A549 (cell line): ENCODE measurements around the gene RNF26. TPM values are rescaled to one million over a fixed set of nuclear protein-coding genes. Genes with fewer than 3 reads are reported as not detected.

Experiments
- polyA plus RNA-seq, 4 experiments: library from polyadenylated mRNA; depleted of rRNA in 3 of 4; stranded (reverse); fragments of >200 nt; fragmentation: RNase III in 1 of 4; extraction: RNeasy Plus Mini Kit Qiagen cat#74134 plus additional on column Dnase treatment in 1 of 4; gene quantifications; 2 replicates in 3 of 4; 3 replicates in 1 of 4; pipeline ENCODE4 v1.2.3, GENCODE V29; 2011 to 2017
- small RNA-seq, 6 experiments: library from RNA; depleted of rRNA; stranded (forward); fragments of <200 nt; gene quantifications; one replicate each; pipeline ENCODE3, GENCODE V24; 2012
- TF ChIP-seq, protein P1 (sequence below): fragments of 200-600 bp; sonication (generic); IDR thresholded peaks from 2 replicates; pipeline ENCODE4 v1.6.1; 2016; ENCODE audit warnings: antibody characterized with exemption, mild to moderate bottlenecking, moderate library complexity

RNF26 gene
- polyA plus RNA-seq, 2 of the 4 experiments (the other 2 are of a cell fraction), result 23.5 to 26.5 TPM

DNA sequence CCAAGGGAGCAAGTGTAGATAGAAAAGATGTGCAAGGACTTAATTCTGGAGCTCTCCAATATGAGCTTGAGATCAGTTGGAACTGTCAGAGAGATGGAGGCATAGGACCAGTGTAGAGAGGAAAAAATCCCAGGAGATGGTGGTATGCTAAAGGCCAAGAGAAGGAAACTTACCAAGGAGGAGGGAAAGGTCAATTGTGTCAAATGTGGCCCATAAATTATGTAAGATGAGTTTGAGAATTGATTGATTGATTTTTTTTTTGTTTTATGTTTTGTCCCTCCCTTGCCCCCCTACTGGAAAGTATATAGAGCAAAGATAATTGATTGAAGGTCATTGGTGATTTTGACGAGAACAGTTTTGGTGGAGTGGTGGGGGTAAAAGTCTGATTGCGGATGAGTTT lies 50.0 kb downstream of the RNF26 start (continued):
- TF ChIP-seq, protein P1, sequence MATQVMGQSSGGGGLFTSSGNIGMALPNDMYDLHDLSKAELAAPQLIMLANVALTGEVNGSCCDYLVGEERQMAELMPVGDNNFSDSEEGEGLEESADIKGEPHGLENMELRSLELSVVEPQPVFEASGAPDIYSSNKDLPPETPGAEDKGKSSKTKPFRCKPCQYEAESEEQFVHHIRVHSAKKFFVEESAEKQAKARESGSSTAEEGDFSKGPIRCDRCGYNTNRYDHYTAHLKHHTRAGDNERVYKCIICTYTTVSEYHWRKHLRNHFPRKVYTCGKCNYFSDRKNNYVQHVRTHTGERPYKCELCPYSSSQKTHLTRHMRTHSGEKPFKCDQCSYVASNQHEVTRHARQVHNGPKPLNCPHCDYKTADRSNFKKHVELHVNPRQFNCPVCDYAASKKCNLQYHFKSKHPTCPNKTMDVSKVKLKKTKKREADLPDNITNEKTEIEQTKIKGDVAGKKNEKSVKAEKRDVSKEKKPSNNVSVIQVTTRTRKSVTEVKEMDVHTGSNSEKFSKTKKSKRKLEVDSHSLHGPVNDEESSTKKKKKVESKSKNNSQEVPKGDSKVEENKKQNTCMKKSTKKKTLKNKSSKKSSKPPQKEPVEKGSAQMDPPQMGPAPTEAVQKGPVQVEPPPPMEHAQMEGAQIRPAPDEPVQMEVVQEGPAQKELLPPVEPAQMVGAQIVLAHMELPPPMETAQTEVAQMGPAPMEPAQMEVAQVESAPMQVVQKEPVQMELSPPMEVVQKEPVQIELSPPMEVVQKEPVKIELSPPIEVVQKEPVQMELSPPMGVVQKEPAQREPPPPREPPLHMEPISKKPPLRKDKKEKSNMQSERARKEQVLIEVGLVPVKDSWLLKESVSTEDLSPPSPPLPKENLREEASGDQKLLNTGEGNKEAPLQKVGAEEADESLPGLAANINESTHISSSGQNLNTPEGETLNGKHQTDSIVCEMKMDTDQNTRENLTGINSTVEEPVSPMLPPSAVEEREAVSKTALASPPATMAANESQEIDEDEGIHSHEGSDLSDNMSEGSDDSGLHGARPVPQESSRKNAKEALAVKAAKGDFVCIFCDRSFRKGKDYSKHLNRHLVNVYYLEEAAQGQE, result no peak

Small RNAs within 50 kb of the gene (small RNA-seq; reads per million reads assigned to genes)
- 0 reads per million in 6 experiments for gene RF01225
- 0 reads per million in 6 experiments for gene RNU6-262P

Other genes with a start within 250 kb of the RNF26 start
- 62.2 and 77.6 TPM in 2 replicates for gene HMBS, start 249.6 kb upstream of the RNF26 start, polyA plus RNA-seq (2011; rRNA removed)
- gene HMBS, start 249.6 kb upstream of the RNF26 start, polyA plus RNA-seq (2017; fragmentation: RNase III; extraction: RNeasy Plus Mini Kit Qiagen cat#74134 plus additional on column Dnase treatment), result 48.8 to 51.7 TPM (median 49.1 TPM) in 3 replicates
- gene DPAGT1, start 232.7 kb upstream of the RNF26 start, polyA plus RNA-seq (2011; rRNA removed), result 81.4 and 86.9 TPM in 2 replicates
- gene DPAGT1, start 232.7 kb upstream of the RNF26 start, polyA plus RNA-seq (2017; fragmentation: RNase III; extraction: RNeasy Plus Mini Kit Qiagen cat#74134 plus additional on column Dnase treatment), result 42.1 to 47.6 TPM (median 43.7 TPM) in 3 replicates
- gene C2CD2L, start 227.2 kb upstream of the RNF26 start, polyA plus RNA-seq (2011; rRNA removed), result 2.4 and 3.5 TPM in 2 replicates
- 4.1 to 4.8 TPM (median 4.2 TPM) in 3 replicates for gene C2CD2L, start 227.2 kb upstream of the RNF26 start, polyA plus RNA-seq (2017; fragmentation: RNase III; extraction: RNeasy Plus Mini Kit Qiagen cat#74134 plus additional on column Dnase treatment)
- 13.0 and 16.3 TPM in 2 replicates for gene HINFP, start 212.9 kb upstream of the RNF26 start, polyA plus RNA-seq (2011; rRNA removed)
- 10.0 to 11.7 TPM (median 10.3 TPM) in 3 replicates for gene HINFP, start 212.9 kb upstream of the RNF26 start, polyA plus RNA-seq (2017; fragmentation: RNase III; extraction: RNeasy Plus Mini Kit Qiagen cat#74134 plus additional on column Dnase treatment)
- 0.10 and 0.25 TPM in 2 replicates for gene ABCG4, start 185.5 kb upstream of the RNF26 start, polyA plus RNA-seq (2011; rRNA removed)
- 0.33 to 0.44 TPM (median 0.35 TPM) in 3 replicates for gene ABCG4, start 185.5 kb upstream of the RNF26 start, polyA plus RNA-seq (2017; fragmentation: RNase III; extraction: RNeasy Plus Mini Kit Qiagen cat#74134 plus additional on column Dnase treatment)
- gene NLRX1, start 165.8 kb upstream of the RNF26 start, polyA plus RNA-seq (2011; rRNA removed), result 8.4 and 10.4 TPM in 2 replicates
- 7.4 to 9.2 TPM (median 8.5 TPM) in 3 replicates for gene NLRX1, start 165.8 kb upstream of the RNF26 start, polyA plus RNA-seq (2017; fragmentation: RNase III; extraction: RNeasy Plus Mini Kit Qiagen cat#74134 plus additional on column Dnase treatment)
- 0.80 and 1.5 TPM in 2 replicates for gene NHERF4, start 149.1 kb upstream of the RNF26 start, polyA plus RNA-seq (2011; rRNA removed)
- gene NHERF4, start 149.1 kb upstream of the RNF26 start, polyA plus RNA-seq (2017; fragmentation: RNase III; extraction: RNeasy Plus Mini Kit Qiagen cat#74134 plus additional on column Dnase treatment), result 0.42 to 0.78 TPM (median 0.62 TPM) in 3 replicates
- gene CBL, start 128.2 kb upstream of the RNF26 start, polyA plus RNA-seq (2011; rRNA removed), result 14.1 and 14.9 TPM in 2 replicates
- gene CBL, start 128.2 kb upstream of the RNF26 start, polyA plus RNA-seq (2017; fragmentation: RNase III; extraction: RNeasy Plus Mini Kit Qiagen cat#74134 plus additional on column Dnase treatment), result 5.9 to 6.3 TPM (median 6.0 TPM) in 3 replicates
- gene MCAM, start 17.4 kb upstream of the RNF26 start, polyA plus RNA-seq (2011; rRNA removed), result 5.4 and 5.5 TPM in 2 replicates
- 14.9 to 18.1 TPM (median 15.9 TPM) in 3 replicates for gene MCAM, start 17.4 kb upstream of the RNF26 start, polyA plus RNA-seq (2017; fragmentation: RNase III; extraction: RNeasy Plus Mini Kit Qiagen cat#74134 plus additional on column Dnase treatment)
- gene C1QTNF5, start 6.4 kb downstream of the RNF26 start, polyA plus RNA-seq (2011; rRNA removed), result not detected in 2 replicates
- not detected in 3 replicates for gene C1QTNF5, start 6.4 kb downstream of the RNF26 start, polyA plus RNA-seq (2017; fragmentation: RNase III; extraction: RNeasy Plus Mini Kit Qiagen cat#74134 plus additional on column Dnase treatment)
- not detected in 2 replicates for gene MFRP, start 12.2 kb downstream of the RNF26 start, polyA plus RNA-seq (2011; rRNA removed)
- gene MFRP, start 12.2 kb downstream of the RNF26 start, polyA plus RNA-seq (2017; fragmentation: RNase III; extraction: RNeasy Plus Mini Kit Qiagen cat#74134 plus additional on column Dnase treatment), result not detected in 3 replicates
- gene USP2, start 47.2 kb downstream of the RNF26 start, polyA plus RNA-seq (2011; rRNA removed), result 0.30 and 0.37 TPM in 2 replicates
- gene USP2, start 47.2 kb downstream of the RNF26 start, polyA plus RNA-seq (2017; fragmentation: RNase III; extraction: RNeasy Plus Mini Kit Qiagen cat#74134 plus additional on column Dnase treatment), result 0.48 to 0.83 TPM (median 0.73 TPM) in 3 replicates
- gene THY1, start 88.6 kb downstream of the RNF26 start, polyA plus RNA-seq (2011; rRNA removed), result 7.1 and 8.5 TPM in 2 replicates
- gene THY1, start 88.6 kb downstream of the RNF26 start, polyA plus RNA-seq (2017; fragmentation: RNase III; extraction: RNeasy Plus Mini Kit Qiagen cat#74134 plus additional on column Dnase treatment), result 16.5 to 29.4 TPM (median 19.9 TPM) in 3 replicates